NCI-H748 (cell line): ENCODE results near the gene DNAAF5.
A peak's percentile ranks its signal among the peaks of the same experiment; 100 is the strongest.

Source experiments
- DNase-seq: peaks from one replicate; lab custom pipeline; 2025; ENCODE audit not compliant: unreplicated experiment; lab: John Stamatoyannopoulos, UW

Gene DNAAF5

GRCh38 chr7:831596-832166, 105.2 kb downstream of the DNAAF5 start:
- DNase-seq = no peak

GRCh38 chr7:832167-832967, 105.9 kb downstream of the DNAAF5 start, which contains the start of gene SUN1:
TSS of gene SUN1 (plus strand) at chr7:832476. CDS start at chr7:832525, 49 bp downstream.
- peak; percentile 9 for DNase-seq

- DNase-seq = no peak
Measured at GRCh38 chr7:832968-833424, 106.5 kb downstream of the DNAAF5 start.

GRCh38 chr7:833601-834258, 107.2 kb downstream of the DNAAF5 start:
- no peak for DNase-seq

DNA sequence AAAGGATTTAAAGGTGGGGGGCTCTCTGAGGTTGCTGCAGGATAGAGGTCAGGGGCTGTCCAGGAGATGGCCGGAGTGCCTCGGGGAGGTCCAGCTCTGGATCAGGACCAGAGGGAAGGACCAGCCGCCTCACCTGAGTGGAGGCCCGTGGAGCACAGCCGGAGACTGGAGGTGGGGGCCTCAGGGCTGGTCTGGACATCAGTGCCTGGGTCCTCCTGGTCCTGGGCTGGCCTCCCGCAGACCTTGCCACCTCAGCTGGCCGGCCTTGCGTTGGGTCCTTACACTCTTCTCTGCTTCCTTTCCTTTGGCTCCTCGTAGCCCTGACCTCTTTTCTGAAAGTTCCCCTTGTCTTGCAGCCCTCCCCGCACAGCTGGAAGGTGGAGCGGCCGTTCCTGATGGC, 107.8 kb downstream of the DNAAF5 start:
- no peak for DNase-seq

DNA sequence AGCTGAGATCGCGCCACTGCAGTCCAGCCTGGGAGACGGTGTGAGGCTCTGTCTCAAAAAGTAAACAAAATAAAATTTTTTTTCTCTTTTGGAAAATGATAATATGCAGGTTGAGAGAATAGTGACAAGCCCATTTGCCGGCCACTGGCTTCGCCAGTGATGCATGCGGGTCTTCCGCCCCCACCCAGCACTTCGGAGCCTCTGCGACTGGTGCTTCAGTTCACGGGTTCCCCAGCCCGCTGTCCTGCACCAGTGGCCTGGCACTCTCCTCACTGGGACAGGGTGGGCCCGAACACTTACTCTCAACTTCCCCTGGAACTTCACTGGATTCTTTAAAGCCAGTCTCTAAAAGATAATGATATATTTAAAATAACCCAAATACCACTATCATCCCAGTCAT, 108.5 kb downstream of the DNAAF5 start:
- no peak for DNase-seq

DNA sequence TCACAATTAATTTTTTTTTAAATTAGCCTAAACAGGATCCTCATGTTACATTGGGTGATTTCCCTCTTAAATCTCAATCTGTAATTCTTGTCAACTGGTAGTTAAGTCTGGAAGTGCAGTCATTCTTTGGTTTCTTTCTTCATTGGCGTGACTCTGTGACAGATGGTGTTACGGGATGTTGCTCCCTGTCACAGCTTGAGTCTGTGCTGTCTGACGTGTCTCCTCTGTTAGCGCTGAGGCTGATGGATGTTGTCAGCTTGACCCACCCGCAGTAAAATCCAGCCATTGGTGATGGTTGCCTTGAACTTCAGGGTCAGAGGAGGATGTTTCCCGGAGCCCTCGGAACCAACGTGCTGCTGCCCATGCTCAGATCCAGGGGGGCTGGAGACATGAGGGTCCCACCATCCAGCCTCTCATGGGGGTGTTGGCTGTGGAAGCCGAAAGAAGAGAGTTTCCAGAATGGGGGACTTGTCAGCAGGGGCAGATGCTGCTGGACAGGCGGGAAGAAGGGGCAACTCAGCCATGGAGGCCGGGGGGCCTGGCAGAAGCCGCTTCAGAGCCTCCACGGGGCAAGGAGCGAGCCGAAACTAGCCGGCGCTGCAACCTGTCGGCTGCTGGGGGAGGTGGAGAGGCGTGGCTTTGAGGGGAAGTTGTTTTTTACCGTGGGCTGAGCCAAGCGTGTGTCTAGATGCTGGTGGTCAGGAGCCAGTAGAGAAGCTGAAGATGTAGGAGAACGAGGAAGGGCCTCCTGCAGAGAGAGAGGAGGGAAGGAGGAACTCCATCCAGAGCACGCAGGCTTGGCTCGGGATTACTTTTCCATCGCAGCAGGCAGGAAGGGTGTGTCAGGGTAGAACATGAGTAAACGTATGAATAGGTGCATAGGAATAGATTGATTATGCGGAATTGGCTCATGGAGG, 109.2 kb downstream of the DNAAF5 start:
- DNase-seq = no peak
